MCF 10A (cell line): ENCODE results near the gene KCND2. TPM values are rescaled to one million over a fixed set of nuclear protein-coding genes. Genes with fewer than 3 reads are reported as not detected.
"Not testable (repeated sequence)": the region's sequence is repeated elsewhere in the genome, so short reads cannot be mapped to it uniquely, and the experiment has no call there.

Experiments used
- BruUV-seq: library from RNA; stranded (reverse); fragments of 400-500 nt; replicated peaks from 2 replicates; lab custom pipeline; 2021; lab: Mats Ljungman, UMichigan
- CTCF ChIA-PET: fragments of 300-600 bp; sonication (Branson Sonifier 250); formaldehyde crosslinking; extraction: SDS; loops from one replicate; lab custom pipeline; 2021; ENCODE audit warnings: antibody characterized with exemption, inconsistent platforms; lab: Yijun Ruan, JAX
- POLR2A ChIA-PET: fragments of 300-600, 350-650 bp; sonication (Branson Sonifier 250); formaldehyde crosslinking; extraction: SDS; loops from one replicate; lab custom pipeline; 2020; ENCODE audit warnings: antibody characterized with exemption, inconsistent platforms; lab: Yijun Ruan, JAX
- DNase-seq: peaks from one replicate; pipeline ENCODE4 v3.0.0-alpha.2; 2018; ENCODE audit not compliant: unreplicated experiment
- H3K27ac Mint-ChIP-seq: one replicate; pipeline ENCODE4 v1.8.0; 2022; ENCODE audit warnings: mild to moderate bottlenecking, low read depth, mixed read lengths; ENCODE audit not compliant: unreplicated experiment
- H3K27me3 Mint-ChIP-seq: one replicate; pipeline ENCODE4 v1.8.0; 2022; ENCODE audit warnings: mixed read lengths; ENCODE audit not compliant: insufficient read depth, unreplicated experiment
- H3K36me3 Mint-ChIP-seq: one replicate; pipeline ENCODE4 v1.8.0; 2022; ENCODE audit warnings: mild to moderate bottlenecking, moderate library complexity, mixed read lengths; ENCODE audit not compliant: insufficient read depth, unreplicated experiment
- H3K4me1 Mint-ChIP-seq: one replicate; pipeline ENCODE4 v1.8.0; 2022; ENCODE audit warnings: mixed read lengths; ENCODE audit not compliant: insufficient read depth, unreplicated experiment
- H3K4me3 Mint-ChIP-seq: one replicate; pipeline ENCODE4 v1.8.0; 2022; ENCODE audit warnings: mild to moderate bottlenecking, moderate library complexity, mixed read lengths; ENCODE audit not compliant: unreplicated experiment
- H3K9me3 Mint-ChIP-seq: one replicate; pipeline ENCODE4 v1.8.0; 2022; ENCODE audit warnings: mixed read lengths; ENCODE audit not compliant: unreplicated experiment
- CTCF ChIP-seq: fragments of 200-600 bp; IDR thresholded peaks from one replicate; pipeline ENCODE4 v1.8.0; 2022; ENCODE audit warnings: antibody characterized with exemption, mild to moderate bottlenecking; ENCODE audit not compliant: unreplicated experiment
- intact Hi-C: fragments of 100-400 bp; cut with micrococcal nuclease; formaldehyde crosslinking; loops from 2 replicates; pipeline ENCODE4 v1.14.1; 2022
- total RNA-seq: library from RNA; stranded (reverse); gene quantifications from 2 replicates; pipeline ENCODE4 v1.2.3, GENCODE V29; 2022

Gene KCND2
- total RNA-seq, 1 experiment from 2014 or later = not detected

GRCh38 chr7:120554960-120555571 lies 282.1 kb downstream of the KCND2 start:
- ChIA-PET CTCF (interaction anchor here (0.6 to 1.8 kb wide), 17 partner anchors 8 to 1524 kb away, joined by 3 to 17 read pairs (median 4); no protein-coding TSS in a partner anchor), POLR2A (no interaction called here)
- Mint-ChIP-seq H3K4me3 (no peak overlapping the region), H3K9me3 (no peaks in the 10 kb centered on the region), H3K4me1 (no peaks in the 10 kb centered on the region), H3K27ac (no peak overlapping the region), H3K27me3 (peaks cover 76% of the 10 kb centered on the region), H3K36me3 (no peaks in the 10 kb centered on the region)
- TF ChIP-seq CTCF = peak; percentile 72
- no TSS peak for BruUV-seq
- intact Hi-C loops = loop anchor here (1.0 to 10.0 kb wide), 5 partner anchors 220 to 1638 kb away; no protein-coding TSS in a partner anchor
- peak; percentile 60 for DNase-seq

DNA sequence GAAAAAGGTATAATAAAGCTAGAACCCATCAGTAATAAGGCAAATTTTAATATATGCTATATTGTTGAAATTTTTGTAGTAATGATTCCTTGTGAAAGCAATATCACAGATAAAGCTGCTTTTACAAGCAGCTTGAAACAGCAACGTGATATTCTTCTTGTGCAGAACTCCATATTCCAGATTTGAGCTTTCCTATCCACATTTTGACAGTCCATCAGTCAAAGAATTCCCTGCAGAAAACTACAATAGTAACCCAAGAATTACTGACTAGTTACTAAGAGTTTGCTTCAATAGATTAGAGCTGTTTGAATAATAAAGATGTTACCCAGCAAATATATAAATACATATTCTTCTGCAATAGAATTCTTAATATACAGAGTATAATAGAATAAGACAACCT lies 291.2 kb downstream of the KCND2 start:
- intact Hi-C loops = no loop called here
- H3K36me3 Mint-ChIP-seq = no peaks in the 10 kb centered on the region
- no peak overlapping the region for H3K4me3 Mint-ChIP-seq
- BruUV-seq = no TSS peak
- ChIA-PET POLR2A (interaction anchor here (0.6 kb wide), 1 partner anchor 602 kb away, joined by 3 read pairs; no protein-coding TSS in a partner anchor), CTCF (interaction anchor here (0.5 to 2.0 kb wide), 2 partner anchors 9 to 163 kb away, joined by 3 to 10 read pairs; no protein-coding TSS in a partner anchor)
- DNase-seq = no peak
- no peak for TF ChIP-seq CTCF
- H3K27ac Mint-ChIP-seq = no peak overlapping the region
- no peaks in the 10 kb centered on the region for H3K9me3 Mint-ChIP-seq
- H3K27me3 Mint-ChIP-seq = peaks cover 55% of the 10 kb centered on the region
- H3K4me1 Mint-ChIP-seq = no peaks in the 10 kb centered on the region

DNA sequence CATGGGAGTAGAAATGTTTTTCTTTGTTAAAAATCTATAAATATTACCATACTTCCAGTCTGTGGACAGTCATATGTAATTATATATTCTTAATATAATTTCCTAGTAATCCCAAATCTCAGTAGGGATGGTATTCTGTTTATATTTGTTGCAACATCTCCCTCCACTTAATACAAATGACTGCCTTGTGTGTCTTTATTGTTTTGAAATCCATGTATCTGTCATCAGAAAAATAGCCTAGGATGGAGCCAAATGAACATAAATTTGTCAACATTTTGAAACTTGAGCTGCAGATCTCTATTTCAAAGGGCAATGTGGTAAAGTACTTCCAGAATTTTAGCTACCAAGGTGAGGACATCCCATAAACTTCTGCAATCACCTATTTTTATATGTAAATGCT lies 294.2 kb downstream of the KCND2 start:
- no peak for TF ChIP-seq CTCF
- Mint-ChIP-seq H3K27me3 (peaks cover 62% of the 10 kb centered on the region), H3K36me3 (no peaks in the 10 kb centered on the region), H3K9me3 (no peaks in the 10 kb centered on the region), H3K27ac (no peak overlapping the region), H3K4me3 (no peak overlapping the region), H3K4me1 (no peaks in the 10 kb centered on the region)
- CTCF ChIA-PET = interaction anchor here (1.8 kb wide), 1 partner anchor 12 kb away, joined by 7 read pairs; no protein-coding TSS in a partner anchor
- intact Hi-C loops = no loop called here
- DNase-seq = no peak
- POLR2A ChIA-PET = no interaction called here
- BruUV-seq = no TSS peak

- H3K9me3 Mint-ChIP-seq, intact Hi-C loops, H3K4me1 Mint-ChIP-seq, CTCF ChIA-PET, H3K4me3 Mint-ChIP-seq, BruUV-seq, POLR2A ChIA-PET, DNase-seq, H3K36me3 Mint-ChIP-seq, H3K27ac Mint-ChIP-seq: not testable (repeated sequence)
- H3K27me3 Mint-ChIP-seq = peaks cover 36% of the 10 kb centered on the region
Measured at GRCh38 chr7:120578657-120579056, 305.7 kb downstream of the KCND2 start.
